Endothelial cell (in vitro differentiated cells): ENCODE data around the gene LY9. TPM values are rescaled to one million over a fixed set of nuclear protein-coding genes. Genes with fewer than 3 reads are reported as not detected.

Source experiments
- DNase-seq: peaks from one replicate; pipeline ENCODE4 v3.0.0; 2021; ENCODE audit warnings: low spot score
- H3K27ac Mint-ChIP-seq: one replicate; pipeline ENCODE4 v1.8.0; 2021; ENCODE audit warnings: mixed read lengths, inconsistent platforms; ENCODE audit not compliant: unreplicated experiment
- H3K27me3 Mint-ChIP-seq: one replicate; pipeline ENCODE4 v1.8.0; 2021; ENCODE audit warnings: mild to moderate bottlenecking, moderate library complexity, mixed read lengths, inconsistent platforms; ENCODE audit not compliant: unreplicated experiment
- H3K36me3 Mint-ChIP-seq: one replicate; pipeline ENCODE4 v1.8.0; 2021; ENCODE audit warnings: mild to moderate bottlenecking, low read depth, mixed read lengths, inconsistent platforms; ENCODE audit not compliant: unreplicated experiment
- H3K4me1 Mint-ChIP-seq: one replicate; pipeline ENCODE4 v1.8.0; 2021; ENCODE audit warnings: mild to moderate bottlenecking, mixed read lengths, inconsistent platforms; ENCODE audit not compliant: unreplicated experiment
- H3K4me3 Mint-ChIP-seq: one replicate; pipeline ENCODE4 v1.8.0; 2021; ENCODE audit warnings: mild to moderate bottlenecking, mixed read lengths, inconsistent platforms; ENCODE audit not compliant: unreplicated experiment
- H3K9me3 Mint-ChIP-seq: one replicate; pipeline ENCODE4 v1.8.0; 2021; ENCODE audit warnings: mixed read lengths, inconsistent platforms; ENCODE audit not compliant: unreplicated experiment
- long read RNA-seq: library from polyadenylated mRNA; unstranded; transcript quantifications from one replicate; pipeline ENCODE4 v2.0.0, GENCODE V29; 2020; ENCODE audit not compliant: unreplicated experiment
- total RNA-seq: library from RNA; stranded (reverse); fragmentation: NEBNext Ultra II Directional; extraction: Animal tissue kit (Norgen Biotek cat#: 25700); gene quantifications from one replicate; pipeline ENCODE4 v1.2.1, GENCODE V29; 2021; ENCODE audit not compliant: unreplicated experiment
- TF ChIP-seq, protein P1 (sequence below): fragments of 200-600 bp; sonication (generic); IDR thresholded peaks from one replicate; pipeline ENCODE4 v1.5.0; 2021; ENCODE audit warnings: antibody characterized with exemption; ENCODE audit not compliant: unreplicated experiment

LY9 gene, protein sequence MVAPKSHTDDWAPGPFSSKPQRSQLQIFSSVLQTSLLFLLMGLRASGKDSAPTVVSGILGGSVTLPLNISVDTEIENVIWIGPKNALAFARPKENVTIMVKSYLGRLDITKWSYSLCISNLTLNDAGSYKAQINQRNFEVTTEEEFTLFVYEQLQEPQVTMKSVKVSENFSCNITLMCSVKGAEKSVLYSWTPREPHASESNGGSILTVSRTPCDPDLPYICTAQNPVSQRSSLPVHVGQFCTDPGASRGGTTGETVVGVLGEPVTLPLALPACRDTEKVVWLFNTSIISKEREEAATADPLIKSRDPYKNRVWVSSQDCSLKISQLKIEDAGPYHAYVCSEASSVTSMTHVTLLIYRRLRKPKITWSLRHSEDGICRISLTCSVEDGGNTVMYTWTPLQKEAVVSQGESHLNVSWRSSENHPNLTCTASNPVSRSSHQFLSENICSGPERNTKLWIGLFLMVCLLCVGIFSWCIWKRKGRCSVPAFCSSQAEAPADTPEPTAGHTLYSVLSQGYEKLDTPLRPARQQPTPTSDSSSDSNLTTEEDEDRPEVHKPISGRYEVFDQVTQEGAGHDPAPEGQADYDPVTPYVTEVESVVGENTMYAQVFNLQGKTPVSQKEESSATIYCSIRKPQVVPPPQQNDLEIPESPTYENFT
- not detected for total RNA-seq
- long read RNA-seq, result 0 reads

GRCh38 chr1:160795951-160796383 lies at the start of gene LY9:
Gene LY9, plus strand, starts transcription at chr1:160796174. Its CDS starts 14 bp downstream, at chr1:160796188.
- TF ChIP-seq, protein P1, sequence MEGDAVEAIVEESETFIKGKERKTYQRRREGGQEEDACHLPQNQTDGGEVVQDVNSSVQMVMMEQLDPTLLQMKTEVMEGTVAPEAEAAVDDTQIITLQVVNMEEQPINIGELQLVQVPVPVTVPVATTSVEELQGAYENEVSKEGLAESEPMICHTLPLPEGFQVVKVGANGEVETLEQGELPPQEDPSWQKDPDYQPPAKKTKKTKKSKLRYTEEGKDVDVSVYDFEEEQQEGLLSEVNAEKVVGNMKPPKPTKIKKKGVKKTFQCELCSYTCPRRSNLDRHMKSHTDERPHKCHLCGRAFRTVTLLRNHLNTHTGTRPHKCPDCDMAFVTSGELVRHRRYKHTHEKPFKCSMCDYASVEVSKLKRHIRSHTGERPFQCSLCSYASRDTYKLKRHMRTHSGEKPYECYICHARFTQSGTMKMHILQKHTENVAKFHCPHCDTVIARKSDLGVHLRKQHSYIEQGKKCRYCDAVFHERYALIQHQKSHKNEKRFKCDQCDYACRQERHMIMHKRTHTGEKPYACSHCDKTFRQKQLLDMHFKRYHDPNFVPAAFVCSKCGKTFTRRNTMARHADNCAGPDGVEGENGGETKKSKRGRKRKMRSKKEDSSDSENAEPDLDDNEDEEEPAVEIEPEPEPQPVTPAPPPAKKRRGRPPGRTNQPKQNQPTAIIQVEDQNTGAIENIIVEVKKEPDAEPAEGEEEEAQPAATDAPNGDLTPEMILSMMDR, result no peak
- Mint-ChIP-seq H3K36me3 (no peaks in the 10 kb centered on the region), H3K4me3 (no peak within 1 kb of the TSS), H3K27me3 (peaks cover 3% of the 10 kb centered on the region), H3K27ac (no peak within 1 kb of the TSS), H3K4me1 (peaks cover 3% of the 10 kb centered on the region), H3K9me3 (no peaks in the 10 kb centered on the region)
- DNase-seq, result no peak

- H3K36me3 Mint-ChIP-seq, result no peaks in the 10 kb centered on the region
- peaks cover 3% of the 10 kb centered on the region for H3K27me3 Mint-ChIP-seq
Measured at GRCh38 chr1:160746836-160747500, 49.0 kb upstream of the LY9 start.

GRCh38 chr1:160747717-160748116 lies 48.3 kb upstream of the LY9 start:
- Mint-ChIP-seq H3K36me3 (no peaks in the 10 kb centered on the region), H3K4me1 (peaks cover 3% of the 10 kb centered on the region), H3K4me3 (no peak overlapping the region), H3K27ac (no peak overlapping the region), H3K9me3 (no peaks in the 10 kb centered on the region), H3K27me3 (peaks cover 3% of the 10 kb centered on the region)
- TF ChIP-seq, protein P1, result no peak
- no peak for DNase-seq

More at GRCh38 chr1:160746836-160747500, 49.0 kb upstream of the LY9 start:
- Mint-ChIP-seq H3K4me1 (peaks cover 10% of the 10 kb centered on the region), H3K9me3 (no peaks in the 10 kb centered on the region), H3K27ac (no peak overlapping the region), H3K4me3 (no peak overlapping the region)
- no peak for DNase-seq
- TF ChIP-seq, protein P1, result no peak

GRCh38 chr1:160748181-160748877 lies 47.6 kb upstream of the LY9 start:
- DNase-seq, result no peak

More at GRCh38 chr1:160748181-160748877, 47.6 kb upstream of the LY9 start:
- Mint-ChIP-seq H3K27ac (no peak overlapping the region), H3K36me3 (no peaks in the 10 kb centered on the region), H3K4me3 (no peak overlapping the region), H3K27me3 (peaks cover 3% of the 10 kb centered on the region), H3K4me1 (no peaks in the 10 kb centered on the region), H3K9me3 (no peaks in the 10 kb centered on the region)
- TF ChIP-seq, protein P1, result no peak
